Mesodermal cell (in vitro differentiated cells): ENCODE data around the gene SLC26A11.
A peak's percentile ranks its signal among the peaks of the same experiment; 100 is the strongest.
"Not testable (repeated sequence)": the region's sequence is repeated elsewhere in the genome, so short reads cannot be mapped to it uniquely, and the experiment has no call there.

Experiments used
- H3K27ac ChIP-seq: 2 replicates; pipeline ENCODE4 v1.7.0; 2013; ENCODE audit warnings: mild to moderate bottlenecking, low read depth, low read length, moderate library complexity; ENCODE audit not compliant: severe bottlenecking
- H3K36me3 ChIP-seq: 2 replicates; pipeline ENCODE4 v1.7.1; 2013; ENCODE audit warnings: mild to moderate bottlenecking, low read length, moderate library complexity; ENCODE audit not compliant: control insufficient read depth, insufficient read depth
- H3K4me1 ChIP-seq: one replicate; pipeline ENCODE4 v1.7.1; 2013; ENCODE audit warnings: mild to moderate bottlenecking, low read length; ENCODE audit not compliant: insufficient read depth, control insufficient read depth, poor library complexity, severe bottlenecking
- H3K4me3 ChIP-seq: 2 replicates; pipeline ENCODE4 v1.7.0; 2013; ENCODE audit warnings: low read length, control low read depth, mild to moderate bottlenecking; ENCODE audit not compliant: insufficient read depth, poor library complexity, severe bottlenecking; ENCODE audit errors: extremely low read depth
- H3K9me3 ChIP-seq: 2 replicates; pipeline ENCODE4 v1.7.1; 2013; ENCODE audit warnings: mild to moderate bottlenecking, low read length, moderate library complexity; ENCODE audit not compliant: control insufficient read depth
- WGBS, 2 experiments: methylation state at CpG; one replicate each; pipeline ENCODE4 v1.1.5; 2013; ENCODE audit warnings: missing lambda C conversion rate in 2 of 2; ENCODE audit not compliant: insufficient coverage in 2 of 2; 5-methylcytosine and 5-hydroxymethylcytosine counted together

SLC26A11 gene

DNA sequence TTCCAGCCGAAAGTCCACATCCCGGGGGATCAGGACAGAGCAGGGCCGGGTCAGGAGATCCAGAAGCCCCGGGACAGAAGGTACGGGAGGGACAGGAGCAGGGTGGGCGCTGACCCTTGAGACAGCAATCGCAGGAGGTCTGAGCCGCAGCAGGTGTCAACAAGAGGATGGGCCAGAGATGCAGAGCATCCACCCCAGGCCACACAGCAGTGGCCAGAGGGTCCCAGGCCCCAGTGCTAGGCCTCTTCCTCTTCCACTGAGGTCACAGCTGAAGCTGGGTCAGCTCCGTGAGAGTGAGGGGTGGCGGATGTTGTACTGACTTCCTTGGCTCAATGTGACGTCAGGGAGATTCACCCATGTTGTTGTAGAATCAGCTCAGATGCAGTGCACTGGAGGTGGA, 31.7 kb downstream of the SLC26A11 start:
- H3K4me1 ChIP-seq, result peaks cover 30% of the 10 kb centered on the region
- WGBS, 2 experiments, result 95 to 98% methylated on average over 9 to 11 of the region's 11 CpGs
- H3K4me3 ChIP-seq, result no peak overlapping the region
- H3K27ac ChIP-seq, result no peak overlapping the region
- H3K9me3 ChIP-seq, result no peaks in the 10 kb centered on the region
- H3K36me3 ChIP-seq, result peaks cover 10% of the 10 kb centered on the region

DNA sequence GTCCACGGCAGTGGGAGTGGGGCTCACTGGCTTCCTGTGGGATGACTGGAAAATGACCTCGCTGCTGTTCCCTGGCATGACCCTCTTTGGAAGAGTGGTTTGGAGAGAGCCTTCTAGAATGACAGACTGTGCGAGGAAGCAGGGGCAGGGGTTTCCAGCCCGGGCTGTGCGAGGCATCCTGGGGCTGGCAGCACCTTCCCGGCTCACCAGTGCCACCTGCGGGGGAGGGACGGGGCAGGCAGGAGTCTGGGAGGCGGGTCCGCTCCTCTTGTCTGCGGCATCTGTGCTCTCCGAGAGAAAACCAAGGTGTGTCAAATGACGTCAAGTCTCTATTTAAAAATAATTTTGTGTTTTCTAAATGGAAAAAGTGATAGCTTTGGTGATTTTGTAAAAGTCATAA, 32.6 kb downstream of the SLC26A11 start:
- WGBS, 2 experiments, result 76 to 79% methylated on average over 10 to 12 of the region's 13 CpGs
- Histone ChIP-seq H3K27ac (no peak overlapping the region), H3K9me3 (no peaks in the 10 kb centered on the region)

DNA sequence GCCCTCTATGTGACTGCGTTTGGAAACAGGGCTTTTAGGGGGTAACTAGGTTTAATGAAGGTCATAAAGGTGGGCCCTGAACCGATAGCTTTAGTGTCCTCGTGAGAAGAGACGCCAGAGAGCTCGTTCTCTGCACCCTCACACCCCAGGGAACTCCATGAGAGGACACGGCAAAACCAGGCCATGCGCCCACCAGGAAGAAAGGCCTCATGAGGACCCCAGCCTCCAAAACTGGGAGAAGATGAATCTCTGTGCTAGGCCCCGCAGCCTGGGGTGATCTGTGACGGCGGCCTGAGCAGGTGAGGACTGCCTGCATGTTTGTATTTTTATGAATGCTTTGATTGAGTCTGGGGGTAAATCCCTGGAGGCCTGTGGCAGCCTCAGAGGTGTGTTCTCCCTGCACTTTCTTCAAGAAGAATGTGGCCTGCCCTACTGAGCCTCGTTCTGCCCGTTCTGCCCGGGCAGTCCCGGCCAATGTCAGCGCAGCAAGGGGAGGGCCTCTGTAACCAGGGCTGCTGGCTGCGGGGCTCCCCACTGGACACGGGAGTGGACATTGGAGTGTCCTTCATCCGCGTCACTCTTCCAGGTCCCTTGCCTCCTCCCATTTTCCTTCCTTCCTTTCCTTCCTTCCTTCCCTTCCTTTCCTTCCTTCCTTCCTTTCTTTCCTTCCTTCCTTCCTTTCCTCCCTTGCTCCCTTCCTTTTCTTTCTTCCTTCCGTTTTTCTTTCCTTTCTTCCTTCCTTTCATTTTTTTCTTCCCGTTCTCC, 33.6 kb downstream of the SLC26A11 start:
- Histone ChIP-seq H3K9me3 (no peaks in the 10 kb centered on the region), H3K36me3 (peaks cover 5% of the 10 kb centered on the region), H3K4me3 (no peak overlapping the region), H3K27ac (peak overlapping the region; percentile 79), H3K4me1 (peaks cover 33% of the 10 kb centered on the region)
- 90 to 93% methylated on average over 17 to 21 of the region's 21 CpGs for WGBS, 2 experiments

More for the DNA sequence above, 32.6 kb downstream of the SLC26A11 start:
- no peak overlapping the region for H3K4me3 ChIP-seq
- peaks cover 5% of the 10 kb centered on the region for H3K36me3 ChIP-seq
- peaks cover 30% of the 10 kb centered on the region for H3K4me1 ChIP-seq

DNA sequence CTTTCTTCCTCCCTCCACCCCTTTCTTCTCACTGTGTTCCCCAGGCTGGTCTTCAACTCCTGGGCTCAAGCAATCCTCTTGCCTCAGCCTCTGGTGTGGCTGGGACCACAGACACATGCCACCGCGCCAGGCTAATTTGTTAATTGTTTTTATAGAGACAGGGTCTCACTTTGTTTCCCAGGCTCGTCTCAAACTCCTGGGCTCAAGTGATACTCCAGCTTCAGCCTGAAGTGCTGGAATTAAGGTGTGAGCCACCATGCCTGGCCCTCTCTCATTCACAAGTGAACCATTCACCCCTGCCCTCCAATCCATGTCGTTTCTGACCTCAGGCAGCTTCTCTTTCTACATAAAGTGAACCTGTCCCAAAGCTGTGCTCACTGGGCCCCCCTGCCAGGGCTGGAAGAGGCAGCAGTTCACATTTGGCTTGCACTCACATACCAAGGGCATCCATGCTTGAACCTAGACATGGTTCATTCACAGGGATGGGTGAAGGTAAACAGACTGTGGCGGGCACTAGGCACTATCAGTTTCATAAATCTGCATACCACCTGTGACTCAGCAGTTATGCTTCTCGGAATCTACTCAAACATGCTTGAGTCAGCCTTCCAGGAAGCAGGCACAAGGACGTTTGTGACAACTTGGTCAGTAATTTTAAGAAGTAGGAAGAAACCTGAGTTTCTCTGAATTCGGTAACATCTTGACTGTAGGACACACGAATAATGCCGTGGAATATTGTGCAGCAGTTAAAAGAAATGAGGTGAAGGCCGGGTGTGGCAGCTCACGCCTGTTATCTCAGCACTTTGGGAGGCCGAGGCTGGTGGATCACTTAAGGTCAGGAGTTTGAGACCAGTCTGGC, 34.4 kb downstream of the SLC26A11 start:
- Histone ChIP-seq H3K9me3 (no peaks in the 10 kb centered on the region), H3K27ac (peak overlapping the region; percentile 79), H3K4me3 (no peak overlapping the region), H3K4me1 (peaks cover 36% of the 10 kb centered on the region), H3K36me3 (peaks cover 5% of the 10 kb centered on the region)
- 86% methylated on average over 12 to 13 of the region's 13 CpGs for WGBS, 2 experiments

DNA sequence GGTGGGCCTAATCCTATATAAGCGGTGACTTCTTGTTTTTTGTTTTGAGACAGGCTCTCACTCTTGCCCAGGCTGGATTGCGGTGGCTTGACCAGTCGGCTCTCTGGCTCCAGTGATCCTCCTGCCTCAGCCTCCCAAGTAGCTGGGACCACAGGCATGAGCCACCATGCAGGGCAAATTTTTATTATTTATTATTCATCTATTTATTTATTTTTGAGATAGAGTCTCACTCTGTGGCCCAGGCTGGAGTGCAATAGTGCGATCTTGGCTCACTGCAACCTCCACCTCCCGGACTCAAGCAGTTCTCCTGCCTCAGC, 35.8 kb downstream of the SLC26A11 start:
- Histone ChIP-seq H3K27ac (no peak overlapping the region), H3K9me3 (no peaks in the 10 kb centered on the region), H3K4me1 (peaks cover 38% of the 10 kb centered on the region), H3K4me3 (no peak overlapping the region), H3K36me3 (no peaks in the 10 kb centered on the region)
- 95 to 98% methylated on average over 5 of the region's 5 CpGs for WGBS, 2 experiments

DNA sequence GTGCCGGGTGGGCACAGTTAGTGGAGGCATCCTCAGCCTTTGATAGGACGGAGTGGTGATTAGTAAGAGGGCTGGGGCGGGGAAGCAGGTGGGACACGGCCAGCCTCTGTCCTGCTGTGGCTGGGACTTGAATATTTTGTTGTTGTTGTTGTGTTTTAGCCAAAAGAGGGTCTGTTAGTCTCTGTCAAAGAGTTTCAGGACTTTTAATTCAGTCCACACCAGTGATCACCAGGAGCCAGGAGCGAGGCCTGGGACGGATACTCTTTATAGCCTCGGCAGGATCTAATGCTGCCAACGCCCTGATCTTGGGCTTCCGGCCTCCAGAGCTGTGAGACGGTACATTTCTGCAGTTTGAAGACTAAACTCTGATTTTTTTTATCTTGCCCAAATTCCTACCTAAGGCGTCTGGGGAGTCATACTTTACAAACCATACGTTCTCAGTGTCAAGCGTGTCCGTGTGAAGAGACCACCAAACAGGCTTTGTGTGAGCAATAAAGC, 37.5 kb downstream of the SLC26A11 start:
- no peaks in the 10 kb centered on the region for H3K9me3 ChIP-seq
- H3K36me3 ChIP-seq, result no peaks in the 10 kb centered on the region
- no peak overlapping the region for H3K4me3 ChIP-seq
- WGBS, 2 experiments, result 75 to 77% methylated on average over 11 of the region's 14 CpGs
- H3K27ac ChIP-seq, result peak overlapping the region; percentile 10
- peaks cover 44% of the 10 kb centered on the region for H3K4me1 ChIP-seq

DNA sequence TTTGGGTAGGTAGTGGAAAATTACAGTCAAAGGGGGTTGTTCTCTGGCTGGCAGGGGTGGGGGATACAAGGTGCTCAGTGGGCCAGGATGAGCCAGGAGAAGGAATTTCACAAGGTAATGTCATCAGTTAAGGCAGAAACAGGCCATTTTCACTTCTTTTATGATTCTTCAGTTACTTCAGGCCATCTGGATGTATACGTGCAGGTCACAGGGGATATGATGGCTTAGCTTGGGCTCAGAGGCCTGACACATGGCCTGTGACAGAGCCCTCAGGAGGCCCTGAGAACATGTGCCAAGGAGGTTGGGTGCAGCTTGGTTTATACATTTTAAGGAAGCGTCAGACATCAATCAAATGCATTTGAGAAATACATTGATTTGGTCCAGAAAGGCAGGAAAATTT, 38.1 kb downstream of the SLC26A11 start:
- not testable (repeated sequence) for H3K4me3 ChIP-seq, H3K9me3 ChIP-seq, H3K27ac ChIP-seq, H3K36me3 ChIP-seq
- peaks cover 46% of the 10 kb centered on the region for H3K4me1 ChIP-seq
- WGBS, 2 experiments, result 78 to 89% methylated on average over 2 of the region's 2 CpGs

DNA sequence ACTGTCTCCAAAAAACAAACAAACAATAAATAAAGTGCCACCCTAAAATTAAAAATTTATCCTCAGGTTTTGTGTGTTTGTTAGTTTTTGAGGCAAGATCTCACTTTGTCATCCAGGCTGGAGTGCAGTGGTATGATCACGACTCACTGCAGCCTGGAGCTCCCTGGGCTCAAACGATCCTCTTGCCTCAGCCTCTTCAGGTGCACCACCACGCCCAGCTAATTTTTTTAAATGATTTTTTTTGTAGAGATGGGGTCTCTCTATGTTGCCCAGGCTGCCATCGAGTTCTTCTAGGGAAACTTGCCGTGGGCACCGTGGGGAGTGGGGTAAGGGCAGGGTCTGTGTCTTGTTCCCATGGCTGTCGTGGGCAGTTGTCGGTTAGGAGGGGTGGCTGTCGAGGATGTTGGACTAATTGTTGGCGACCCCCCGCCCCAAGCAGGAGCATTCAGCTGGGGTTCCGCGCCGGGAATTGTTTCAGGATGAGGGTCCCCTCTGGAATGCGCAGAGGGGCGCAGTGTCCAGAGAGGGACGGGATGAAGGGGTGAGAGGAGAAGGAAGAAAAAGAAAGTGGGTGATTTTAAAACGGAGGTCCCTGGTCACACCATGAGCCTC, 39.3 kb downstream of the SLC26A11 start:
- Histone ChIP-seq H3K9me3 (no peaks in the 10 kb centered on the region), H3K27ac (peak overlapping the region; percentile 36), H3K36me3 (peaks cover 7% of the 10 kb centered on the region), H3K4me3 (peak overlapping the region; percentile 31), H3K4me1 (peaks cover 46% of the 10 kb centered on the region)
- WGBS, 2 experiments, result 84 to 85% methylated on average over 15 to 17 of the region's 18 CpGs

DNA sequence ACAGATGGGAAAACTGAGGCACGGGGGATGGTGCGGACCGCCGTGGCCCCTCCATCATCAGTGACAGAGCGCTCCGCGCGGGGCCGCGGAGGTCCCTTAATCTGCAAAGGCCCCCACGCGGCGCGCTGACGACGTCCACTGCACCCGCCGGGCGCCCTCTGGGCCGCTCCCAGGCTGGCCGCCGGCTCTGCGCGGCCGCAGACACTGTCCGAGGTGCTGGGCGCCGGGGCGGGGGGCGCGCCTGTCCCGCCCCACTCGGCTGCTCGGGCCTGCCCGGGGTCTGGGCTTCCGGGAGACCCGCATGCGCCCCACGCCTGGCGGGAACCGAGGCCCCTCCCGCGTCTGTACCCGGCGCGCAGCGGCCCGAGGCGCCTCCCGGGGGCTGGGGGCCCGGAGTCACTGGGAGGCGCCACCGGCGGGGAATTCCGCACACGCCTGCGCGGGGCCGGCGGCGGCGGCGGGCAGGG, 39.9 kb downstream of the SLC26A11 start:
- peak overlapping the region; percentile 36 for H3K27ac ChIP-seq
- H3K9me3 ChIP-seq, result no peaks in the 10 kb centered on the region
- H3K4me1 ChIP-seq, result peaks cover 40% of the 10 kb centered on the region
- H3K36me3 ChIP-seq, result peaks cover 13% of the 10 kb centered on the region
- H3K4me3 ChIP-seq, result peak overlapping the region; percentile 31
- WGBS, 2 experiments, result 3 to 4% methylated on average over 44 to 47 of the region's 63 CpGs

DNA sequence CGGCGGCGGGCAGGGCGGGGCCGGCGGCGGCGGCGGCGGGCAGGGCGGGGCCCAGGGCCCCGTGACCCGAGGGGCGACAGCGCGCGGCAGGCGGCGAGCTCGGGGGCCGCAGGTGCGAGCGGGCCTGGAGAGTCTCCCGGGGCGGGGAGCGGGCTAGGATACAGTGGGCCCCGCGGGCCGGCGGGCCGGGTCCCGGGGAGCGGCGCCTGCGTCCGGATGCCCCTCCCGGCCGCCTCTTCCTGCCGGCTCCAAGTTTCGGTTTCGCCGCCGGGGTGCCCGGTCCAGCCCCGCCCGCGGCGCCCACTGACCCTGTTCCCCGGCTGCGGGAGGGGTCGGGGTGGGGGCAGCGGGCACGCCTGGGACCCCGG, 40.5 kb downstream of the SLC26A11 start, which contains the start of gene RNF213:
Gene RNF213 (plus strand): TSS at position 62 of the 368 bp plus-strand sequence. CDS start 2,830 bp downstream, outside the sequence.
- peak within 1 kb of the TSS; percentile 88 for H3K27ac ChIP-seq
- 0% methylated on average over 30 to 47 of the region's 54 CpGs for WGBS, 2 experiments
- H3K9me3 ChIP-seq, result no peaks in the 10 kb centered on the region
- H3K4me3 ChIP-seq, result peak within 1 kb of the TSS; percentile 79
- peaks cover 20% of the 10 kb centered on the region for H3K36me3 ChIP-seq
- H3K4me1 ChIP-seq, result peaks cover 34% of the 10 kb centered on the region
